ENCODE data around the gene ZNF639.

The ZNF639 gene

DNA sequence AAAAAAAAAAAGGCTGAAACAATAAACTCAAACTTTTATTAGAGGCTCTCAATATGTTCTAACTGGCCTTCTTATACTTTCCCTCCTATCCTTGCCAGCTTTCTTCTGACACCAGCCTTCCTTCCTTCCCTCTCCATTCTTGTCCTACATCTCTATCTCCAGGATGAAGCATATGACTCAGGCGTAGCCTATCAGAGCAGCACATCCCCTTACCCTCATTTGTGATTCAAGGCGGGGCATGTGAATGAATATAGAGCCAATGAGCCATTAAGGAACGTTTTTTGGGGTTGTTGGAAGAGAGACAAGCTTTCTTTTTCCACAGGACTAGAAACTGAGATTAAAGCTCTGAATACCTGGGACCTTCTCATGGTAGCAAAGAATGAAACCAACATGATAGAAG, 46.8 kb upstream of the ZNF639 start:
- Histone ChIP-seq H3K27ac (ENCODE audit: extremely low read depth, low read depth, low read length) (no peak overlapping the region), H3K4me3 (ENCODE audit: low read depth, low read length) (no peak overlapping the region), H3K9me3 (ENCODE audit: control insufficient read depth, insufficient read depth, low read depth, low read length) (no peaks in the 10 kb centered on the region), H3K4me1 (ENCODE audit: control insufficient read depth, insufficient read depth, low read length) (no peaks in the 10 kb centered on the region), H3K36me3 (ENCODE audit: control insufficient read depth in 2 of 2, insufficient read depth in 1 of 2, low read length in 2 of 2) (no peaks in the 10 kb centered on the region)
- POLR2A ChIA-PET: interaction anchor here (0.6 to 0.7 kb wide), 2 partner anchors 13 to 14 kb away, joined by 4 to 10 read pairs; no protein-coding TSS in a partner anchor
- TF ChIP-seq, protein P1, sequence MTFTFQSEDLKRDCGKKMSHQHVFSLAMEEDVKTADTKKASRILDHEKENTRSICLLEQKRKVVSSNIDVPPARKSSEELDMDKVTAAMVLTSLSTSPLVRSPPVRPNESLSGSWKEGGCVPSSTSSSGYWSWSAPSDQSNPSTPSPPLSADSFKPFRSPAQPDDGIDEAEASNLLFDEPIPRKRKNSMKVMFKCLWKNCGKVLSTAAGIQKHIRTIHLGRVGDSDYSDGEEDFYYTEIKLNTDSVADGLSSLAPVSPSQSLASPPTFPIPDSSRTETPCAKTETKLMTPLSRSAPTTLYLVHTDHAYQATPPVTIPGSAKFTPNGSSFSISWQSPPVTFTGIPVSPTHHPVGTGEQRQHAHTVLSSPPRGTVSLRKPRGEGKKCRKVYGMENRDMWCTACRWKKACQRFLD (tag by site-specific recombination; IDR thresholded peaks at IDR 0.05): no peak
- TF ChIP-seq ZNF600 (tag by site-specific recombination; IDR thresholded peaks at IDR 0.05): no peak
- TF ChIP-seq SCRT2 (tag by site-specific recombination; IDR thresholded peaks at IDR 0.05): no peak
- no peak for TF ChIP-seq ZNF37A (tag by site-specific recombination; IDR thresholded peaks at IDR 0.05)
- TF ChIP-seq WT1 (tag by site-specific recombination; IDR thresholded peaks at IDR 0.05): no peak
- TF ChIP-seq, protein P2, sequence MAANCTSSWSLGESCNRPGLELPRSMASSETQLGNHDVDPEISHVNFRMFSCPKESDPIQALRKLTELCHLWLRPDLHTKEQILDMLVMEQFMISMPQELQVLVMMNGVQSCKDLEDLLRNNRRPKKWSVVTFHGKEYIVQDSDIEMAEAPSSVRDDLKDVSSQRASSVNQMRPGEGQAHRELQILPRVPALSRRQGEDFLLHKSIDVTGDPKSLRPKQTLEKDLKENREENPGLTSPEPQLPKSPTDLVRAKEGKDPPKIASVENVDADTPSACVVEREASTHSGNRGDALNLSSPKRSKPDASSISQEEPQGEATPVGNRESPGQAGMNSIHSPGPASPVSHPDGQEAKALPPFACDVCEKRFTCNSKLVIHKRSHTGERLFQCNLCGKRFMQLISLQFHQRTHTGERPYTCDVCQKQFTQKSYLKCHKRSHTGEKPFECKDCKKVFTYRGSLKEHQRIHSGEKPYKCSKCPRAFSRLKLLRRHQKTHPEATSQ (tag by site-specific recombination; IDR thresholded peaks at IDR 0.05): no peak
- TF ChIP-seq ZNF621 (tag by site-specific recombination; IDR thresholded peaks at IDR 0.05): no peak
- TF ChIP-seq TCF7L2 (IDR thresholded peaks at IDR 0.05; ENCODE audit: borderline replicate concordance, low read depth, low read length): no peak
- TF ChIP-seq GLI2 (tag by site-specific recombination; IDR thresholded peaks at IDR 0.05; ENCODE audit: borderline replicate concordance, low read depth): no peak
- no peak for TF ChIP-seq ZNF16 (tag by site-specific recombination; IDR thresholded peaks at IDR 0.05; ENCODE audit: low read depth)
- TF ChIP-seq ZNF324 (tag by site-specific recombination; IDR thresholded peaks at IDR 0.05): no peak
- CTCF ChIA-PET: interaction anchor here (0.6 to 1.0 kb wide), 2 partner anchors 207 to 261 kb away, joined by 3 read pairs; no protein-coding TSS in a partner anchor

GRCh38 chr3:179276743-179277142, 46.1 kb upstream of the ZNF639 start:
- POLR2A ChIA-PET: no interaction called here
- H3K27ac ChIP-seq (ENCODE audit: extremely low read depth, low read depth, low read length): no peak overlapping the region
- H3K9me3 ChIP-seq (ENCODE audit: control insufficient read depth, insufficient read depth, low read depth, low read length): no peaks in the 10 kb centered on the region
- no peak overlapping the region for H3K4me3 ChIP-seq (ENCODE audit: low read depth, low read length)
- CTCF ChIA-PET: no interaction called here
- no peak for TF ChIP-seq ZNF19 (tag by site-specific recombination; IDR thresholded peaks at IDR 0.05; ENCODE audit: low read depth)
- TF ChIP-seq, protein P3, sequence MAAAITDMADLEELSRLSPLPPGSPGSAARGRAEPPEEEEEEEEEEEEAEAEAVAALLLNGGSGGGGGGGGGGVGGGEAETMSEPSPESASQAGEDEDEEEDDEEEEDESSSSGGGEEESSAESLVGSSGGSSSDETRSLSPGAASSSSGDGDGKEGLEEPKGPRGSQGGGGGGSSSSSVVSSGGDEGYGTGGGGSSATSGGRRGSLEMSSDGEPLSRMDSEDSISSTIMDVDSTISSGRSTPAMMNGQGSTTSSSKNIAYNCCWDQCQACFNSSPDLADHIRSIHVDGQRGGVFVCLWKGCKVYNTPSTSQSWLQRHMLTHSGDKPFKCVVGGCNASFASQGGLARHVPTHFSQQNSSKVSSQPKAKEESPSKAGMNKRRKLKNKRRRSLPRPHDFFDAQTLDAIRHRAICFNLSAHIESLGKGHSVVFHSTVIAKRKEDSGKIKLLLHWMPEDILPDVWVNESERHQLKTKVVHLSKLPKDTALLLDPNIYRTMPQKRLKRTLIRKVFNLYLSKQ (tag by site-specific recombination; IDR thresholded peaks at IDR 0.05; ENCODE audit: borderline replicate concordance): no peak
- TF ChIP-seq, protein P4, sequence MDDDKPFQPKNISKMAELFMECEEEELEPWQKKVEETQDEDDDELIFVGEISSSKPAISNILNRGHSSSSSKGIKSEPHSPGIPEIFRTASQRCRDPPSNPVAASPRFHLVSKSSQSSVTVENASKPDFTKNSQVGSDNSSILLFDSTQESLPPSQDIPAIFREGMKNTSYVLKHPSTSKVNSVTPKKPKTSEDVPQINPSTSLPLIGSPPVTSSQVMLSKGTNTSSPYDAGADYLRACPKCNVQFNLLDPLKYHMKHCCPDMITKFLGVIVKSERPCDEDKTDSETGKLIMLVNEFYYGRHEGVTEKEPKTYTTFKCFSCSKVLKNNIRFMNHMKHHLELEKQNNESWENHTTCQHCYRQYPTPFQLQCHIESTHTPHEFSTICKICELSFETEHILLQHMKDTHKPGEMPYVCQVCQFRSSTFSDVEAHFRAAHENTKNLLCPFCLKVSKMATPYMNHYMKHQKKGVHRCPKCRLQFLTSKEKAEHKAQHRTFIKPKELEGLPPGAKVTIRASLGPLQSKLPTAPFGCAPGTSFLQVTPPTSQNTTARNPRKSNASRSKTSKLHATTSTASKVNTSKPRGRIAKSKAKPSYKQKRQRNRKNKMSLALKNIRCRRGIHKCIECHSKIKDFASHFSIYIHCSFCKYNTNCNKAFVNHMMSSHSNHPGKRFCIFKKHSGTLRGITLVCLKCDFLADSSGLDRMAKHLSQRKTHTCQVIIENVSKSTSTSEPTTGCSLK (tag by site-specific recombination; IDR thresholded peaks at IDR 0.05): no peak
- TF ChIP-seq ZFP41 (tag by site-specific recombination; IDR thresholded peaks at IDR 0.05; ENCODE audit: borderline replicate concordance): no peak
- no peak for TF ChIP-seq ZEB2 (tag by site-specific recombination; IDR thresholded peaks at IDR 0.05)
- no peak for TF ChIP-seq ZNF121 (tag by site-specific recombination; IDR thresholded peaks at IDR 0.05)
- TF ChIP-seq, protein P5, sequence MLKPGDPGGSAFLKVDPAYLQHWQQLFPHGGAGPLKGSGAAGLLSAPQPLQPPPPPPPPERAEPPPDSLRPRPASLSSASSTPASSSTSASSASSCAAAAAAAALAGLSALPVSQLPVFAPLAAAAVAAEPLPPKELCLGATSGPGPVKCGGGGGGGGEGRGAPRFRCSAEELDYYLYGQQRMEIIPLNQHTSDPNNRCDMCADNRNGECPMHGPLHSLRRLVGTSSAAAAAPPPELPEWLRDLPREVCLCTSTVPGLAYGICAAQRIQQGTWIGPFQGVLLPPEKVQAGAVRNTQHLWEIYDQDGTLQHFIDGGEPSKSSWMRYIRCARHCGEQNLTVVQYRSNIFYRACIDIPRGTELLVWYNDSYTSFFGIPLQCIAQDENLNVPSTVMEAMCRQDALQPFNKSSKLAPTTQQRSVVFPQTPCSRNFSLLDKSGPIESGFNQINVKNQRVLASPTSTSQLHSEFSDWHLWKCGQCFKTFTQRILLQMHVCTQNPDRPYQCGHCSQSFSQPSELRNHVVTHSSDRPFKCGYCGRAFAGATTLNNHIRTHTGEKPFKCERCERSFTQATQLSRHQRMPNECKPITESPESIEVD (tag by site-specific recombination; IDR thresholded peaks at IDR 0.05): no peak
- no peak for TF ChIP-seq GLI2 (tag by site-specific recombination; IDR thresholded peaks at IDR 0.05; ENCODE audit: borderline replicate concordance, low read depth)
- TF ChIP-seq, protein P6, sequence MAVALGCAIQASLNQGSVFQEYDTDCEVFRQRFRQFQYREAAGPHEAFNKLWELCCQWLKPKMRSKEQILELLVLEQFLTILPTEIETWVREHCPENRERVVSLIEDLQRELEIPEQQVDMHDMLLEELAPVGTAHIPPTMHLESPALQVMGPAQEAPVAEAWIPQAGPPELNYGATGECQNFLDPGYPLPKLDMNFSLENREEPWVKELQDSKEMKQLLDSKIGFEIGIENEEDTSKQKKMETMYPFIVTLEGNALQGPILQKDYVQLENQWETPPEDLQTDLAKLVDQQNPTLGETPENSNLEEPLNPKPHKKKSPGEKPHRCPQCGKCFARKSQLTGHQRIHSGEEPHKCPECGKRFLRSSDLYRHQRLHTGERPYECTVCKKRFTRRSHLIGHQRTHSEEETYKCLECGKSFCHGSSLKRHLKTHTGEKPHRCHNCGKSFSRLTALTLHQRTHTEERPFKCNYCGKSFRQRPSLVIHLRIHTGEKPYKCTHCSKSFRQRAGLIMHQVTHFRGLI (tag by site-specific recombination; IDR thresholded peaks at IDR 0.05): no peak
- no peak for TF ChIP-seq ZNF416 (tag by site-specific recombination; IDR thresholded peaks at IDR 0.05)
- TF ChIP-seq EGR2 (tag by site-specific recombination; IDR thresholded peaks at IDR 0.05; ENCODE audit: low read depth): no peak
- H3K4me1 ChIP-seq (ENCODE audit: control insufficient read depth, insufficient read depth, low read length): no peaks in the 10 kb centered on the region
- H3K36me3 ChIP-seq (ENCODE audit: control insufficient read depth in 2 of 2, insufficient read depth in 1 of 2, low read length in 2 of 2): no peaks in the 10 kb centered on the region

Measured in HEK293 (cell line).